Activated CD4-positive, alpha-beta T cell treated with anti-CD3 and anti-CD28 coated beads, Interleukin-2, amount 10 ng/mL, durations not matched to agents 7 days and 5 days (primary cell): ENCODE data around the gene PTPN14. TPM values are rescaled to one million over a fixed set of nuclear protein-coding genes. Genes with fewer than 3 reads are reported as not detected.
A peak's percentile ranks its signal among the peaks of the same experiment; 100 is the strongest.

Experiments
- CTCF ChIA-PET: fragments of 350-600 bp; sonication (Branson Sonifier 250); formaldehyde crosslinking; loops from one replicate; lab custom pipeline; 2021; ENCODE audit warnings: antibody characterized with exemption; lab: Charles Lee
- POLR2A ChIA-PET: fragments of 350-600 bp; sonication (Branson Sonifier 250); formaldehyde crosslinking; loops from one replicate; lab custom pipeline; 2021; ENCODE audit warnings: antibody characterized with exemption; lab: Charles Lee
- DNase-seq: peaks from one replicate; pipeline ENCODE4 v3.0.0-alpha.2; 2020
- H3K27ac Mint-ChIP-seq: one replicate; pipeline ENCODE4 v1.8.0; 2021; ENCODE audit warnings: mild to moderate bottlenecking, moderate library complexity, mixed read lengths
- H3K27me3 Mint-ChIP-seq: one replicate; pipeline ENCODE4 v1.8.0; 2021; ENCODE audit warnings: mixed read lengths
- H3K36me3 Mint-ChIP-seq: one replicate; pipeline ENCODE4 v1.8.0; 2021; ENCODE audit warnings: low read depth, mixed read lengths
- H3K4me1 Mint-ChIP-seq: one replicate; pipeline ENCODE4 v1.8.0; 2021; ENCODE audit warnings: mixed read lengths
- H3K4me3 Mint-ChIP-seq: one replicate; pipeline ENCODE4 v1.8.0; 2021; ENCODE audit warnings: mild to moderate bottlenecking, moderate library complexity, mixed read lengths
- H3K9me3 Mint-ChIP-seq: one replicate; pipeline ENCODE4 v1.8.0; 2021; ENCODE audit warnings: mixed read lengths
- total RNA-seq, 2 experiments: library from RNA; stranded (reverse); gene quantifications; one replicate each; pipeline ENCODE4 v1.2.3, GENCODE V29; 2021

Gene PTPN14
- total RNA-seq, 2 experiments from 2014 or later = 0.32 to 0.37 TPM

- Mint-ChIP-seq H3K27ac (peak overlapping the region; percentile 87), H3K36me3 (no peaks in the 10 kb centered on the region), H3K9me3 (peaks cover 10% of the 10 kb centered on the region), H3K4me3 (peak overlapping the region; percentile 11), H3K27me3 (peaks cover 3% of the 10 kb centered on the region), H3K4me1 (peaks cover 38% of the 10 kb centered on the region)
- DNase-seq = no peak
- POLR2A ChIA-PET = interaction anchor here (1.0 to 1.2 kb wide), 2 partner anchors 9 to 15 kb away, joined by 3 to 4 read pairs; no protein-coding TSS in a partner anchor
- CTCF ChIA-PET = interaction anchor here (0.6 to 1.7 kb wide), 5 partner anchors 11 to 147 kb away, joined by 3 to 6 read pairs (median 3); no protein-coding TSS in a partner anchor
Measured at GRCh38 chr1:214418391-214418790, 133.0 kb downstream of the PTPN14 start.

DNA sequence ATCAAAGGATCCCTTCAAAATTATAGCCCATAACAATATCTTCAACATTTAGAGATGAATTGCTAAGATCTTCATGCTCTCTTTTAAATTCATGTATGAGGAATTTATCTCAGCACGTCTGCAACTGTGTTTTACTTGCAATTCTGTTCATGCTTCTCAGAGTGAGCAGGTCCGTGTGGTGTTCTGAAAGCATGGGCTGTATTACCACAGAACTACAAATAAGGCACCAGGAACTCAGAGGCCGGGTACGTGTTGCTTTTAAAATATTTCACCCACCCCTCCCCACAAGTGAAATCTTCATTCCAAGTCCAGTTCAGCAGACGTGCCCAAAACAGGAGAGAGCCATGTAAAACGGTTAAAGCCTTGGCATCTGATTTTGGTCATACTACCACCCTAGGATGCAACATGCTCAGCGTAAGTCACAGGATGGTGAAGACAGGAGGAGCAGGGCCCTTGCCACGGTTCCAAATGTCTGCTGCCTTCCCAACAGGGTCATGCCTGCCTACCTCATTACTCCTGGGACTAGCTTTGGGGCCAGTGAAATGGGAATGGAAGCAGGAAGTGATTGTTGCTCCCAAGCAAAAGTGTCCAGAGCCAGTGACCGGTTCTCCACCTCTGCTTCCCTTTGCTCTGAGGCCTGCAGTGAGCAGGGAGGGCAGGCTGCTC lies 133.7 kb downstream of the PTPN14 start:
- Mint-ChIP-seq H3K27me3 (peaks cover 3% of the 10 kb centered on the region), H3K9me3 (peaks cover 10% of the 10 kb centered on the region), H3K4me3 (no peak overlapping the region), H3K27ac (peak overlapping the region; percentile 55), H3K36me3 (no peaks in the 10 kb centered on the region), H3K4me1 (peaks cover 38% of the 10 kb centered on the region)
- CTCF ChIA-PET = interaction anchor here (0.6 to 1.7 kb wide), 4 partner anchors 11 to 148 kb away, joined by 3 to 6 read pairs (median 4); no protein-coding TSS in a partner anchor
- POLR2A ChIA-PET = interaction anchor here (1.0 to 1.2 kb wide), 2 partner anchors 10 to 14 kb away, joined by 3 to 4 read pairs; no protein-coding TSS in a partner anchor
- no peak for DNase-seq

DNA sequence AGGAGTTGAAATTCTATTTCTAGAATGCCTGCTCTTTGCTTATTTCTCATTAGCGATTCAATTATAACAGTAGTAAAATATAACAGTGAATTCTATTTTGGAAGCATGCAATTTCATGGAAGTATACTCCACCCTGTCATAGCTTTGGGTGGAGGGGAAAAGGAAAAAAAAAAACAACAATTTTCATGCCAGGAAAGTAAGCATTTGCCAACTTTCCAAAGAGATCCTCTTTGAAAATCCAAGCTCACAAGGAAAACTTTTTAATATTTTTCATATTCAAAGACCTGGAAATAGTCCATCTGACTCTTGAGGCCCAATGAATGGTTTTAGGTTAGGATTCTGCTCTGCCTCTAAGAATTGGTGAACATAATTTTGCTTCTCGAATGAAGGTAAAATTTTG lies 134.5 kb downstream of the PTPN14 start:
- DNase-seq = no peak
- H3K27ac Mint-ChIP-seq = no peak overlapping the region
- peaks cover 11% of the 10 kb centered on the region for H3K9me3 Mint-ChIP-seq
- peaks cover 3% of the 10 kb centered on the region for H3K27me3 Mint-ChIP-seq
- H3K4me3 Mint-ChIP-seq = no peak overlapping the region
- POLR2A ChIA-PET = no interaction called here
- CTCF ChIA-PET = interaction anchor here (0.6 to 1.4 kb wide), 5 partner anchors 11 to 226 kb away, joined by 3 to 4 read pairs (median 4); no protein-coding TSS in a partner anchor
- H3K36me3 Mint-ChIP-seq = no peaks in the 10 kb centered on the region
- H3K4me1 Mint-ChIP-seq = peaks cover 38% of the 10 kb centered on the region

- H3K27ac Mint-ChIP-seq = no peak overlapping the region
- peaks cover 3% of the 10 kb centered on the region for H3K27me3 Mint-ChIP-seq
- no peak for DNase-seq
- peaks cover 8% of the 10 kb centered on the region for H3K9me3 Mint-ChIP-seq
- H3K4me3 Mint-ChIP-seq = no peak overlapping the region
- H3K4me1 Mint-ChIP-seq = peaks cover 38% of the 10 kb centered on the region
- ChIA-PET CTCF (interaction anchor here (0.7 to 1.4 kb wide), 6 partner anchors 9 to 227 kb away, joined by 3 to 5 read pairs (median 4); no protein-coding TSS in a partner anchor), POLR2A (no interaction called here)
- no peaks in the 10 kb centered on the region for H3K36me3 Mint-ChIP-seq
Measured at GRCh38 chr1:214416417-214416816, 135.0 kb downstream of the PTPN14 start.

DNA sequence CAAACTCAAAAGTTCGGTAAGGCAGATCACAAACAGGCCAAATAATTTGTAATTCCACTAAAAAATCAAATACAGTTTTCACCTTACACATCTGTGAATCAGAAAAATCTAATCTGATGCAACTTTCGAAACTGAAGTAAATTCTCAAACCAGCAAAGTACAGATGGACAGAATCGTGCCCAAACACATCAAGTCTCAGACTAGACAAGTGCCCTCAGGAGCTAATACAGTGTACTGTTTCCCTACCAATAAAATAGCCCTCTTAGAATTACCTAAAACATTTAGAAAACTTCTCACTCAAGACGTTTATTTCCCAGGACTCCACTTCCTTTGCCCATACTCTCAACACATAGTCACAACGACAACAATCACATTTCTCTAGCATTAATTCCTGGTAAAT lies 136.3 kb downstream of the PTPN14 start:
- ChIA-PET CTCF (interaction anchor here (1.4 kb wide), 1 partner anchor 8 kb away, joined by 5 read pairs; no protein-coding TSS in a partner anchor), POLR2A (interaction anchor here (0.6 kb wide), 2 partner anchors 69 to 225 kb away, joined by 3 to 8 read pairs; no protein-coding TSS in a partner anchor)
- peaks cover 3% of the 10 kb centered on the region for H3K27me3 Mint-ChIP-seq
- no peaks in the 10 kb centered on the region for H3K36me3 Mint-ChIP-seq
- H3K4me1 Mint-ChIP-seq = peaks cover 38% of the 10 kb centered on the region
- H3K4me3 Mint-ChIP-seq = no peak overlapping the region
- H3K9me3 Mint-ChIP-seq = peaks cover 5% of the 10 kb centered on the region
- no peak for DNase-seq
- no peak overlapping the region for H3K27ac Mint-ChIP-seq

GRCh38 chr1:214414691-214415090 lies 136.7 kb downstream of the PTPN14 start:
- ChIA-PET POLR2A (no interaction called here), CTCF (interaction anchor here (0.8 kb wide), 1 partner anchor 13 kb away, joined by 3 read pairs; no protein-coding TSS in a partner anchor)
- no peaks in the 10 kb centered on the region for H3K36me3 Mint-ChIP-seq
- no peak overlapping the region for H3K27ac Mint-ChIP-seq
- DNase-seq = no peak
- peaks cover 3% of the 10 kb centered on the region for H3K9me3 Mint-ChIP-seq
- H3K4me3 Mint-ChIP-seq = no peak overlapping the region
- H3K4me1 Mint-ChIP-seq = peaks cover 35% of the 10 kb centered on the region
- H3K27me3 Mint-ChIP-seq = peaks cover 3% of the 10 kb centered on the region

- H3K27ac Mint-ChIP-seq = no peak overlapping the region
- CTCF ChIA-PET = interaction anchor here (0.6 to 1.6 kb wide), 6 partner anchors 10 to 199 kb away, joined by 3 to 6 read pairs (median 3); no protein-coding TSS in a partner anchor
- H3K9me3 Mint-ChIP-seq = peaks cover 3% of the 10 kb centered on the region
- H3K4me3 Mint-ChIP-seq = no peak overlapping the region
- no peaks in the 10 kb centered on the region for H3K36me3 Mint-ChIP-seq
- H3K4me1 Mint-ChIP-seq = peaks cover 24% of the 10 kb centered on the region
- peaks cover 3% of the 10 kb centered on the region for H3K27me3 Mint-ChIP-seq
- no peak for DNase-seq
- POLR2A ChIA-PET = no interaction called here
Measured at GRCh38 chr1:214413315-214413714, 138.1 kb downstream of the PTPN14 start.

GRCh38 chr1:214404571-214405213 lies 146.7 kb downstream of the PTPN14 start:
- Mint-ChIP-seq H3K27me3 (no peaks in the 10 kb centered on the region), H3K27ac (no peak overlapping the region), H3K36me3 (no peaks in the 10 kb centered on the region), H3K9me3 (peaks cover 2% of the 10 kb centered on the region), H3K4me3 (no peak overlapping the region), H3K4me1 (peaks cover 21% of the 10 kb centered on the region)
- CTCF ChIA-PET = interaction anchor here (0.8 to 2.6 kb wide), 10 partner anchors 9 to 57 kb away, joined by 3 to 6 read pairs (median 3); no protein-coding TSS in a partner anchor
- no peak for DNase-seq
- POLR2A ChIA-PET = no interaction called here

GRCh38 chr1:214404154-214404553 lies 147.2 kb downstream of the PTPN14 start:
- Mint-ChIP-seq H3K27me3 (no peaks in the 10 kb centered on the region), H3K36me3 (no peaks in the 10 kb centered on the region), H3K9me3 (peaks cover 4% of the 10 kb centered on the region), H3K4me3 (no peak overlapping the region), H3K27ac (no peak overlapping the region), H3K4me1 (peaks cover 27% of the 10 kb centered on the region)
- POLR2A ChIA-PET = interaction anchor here (1.0 kb wide), 1 partner anchor 14 kb away, joined by 3 read pairs; no protein-coding TSS in a partner anchor
- no peak for DNase-seq
- CTCF ChIA-PET = interaction anchor here (0.8 to 2.6 kb wide), 8 partner anchors 9 to 57 kb away, joined by 3 to 6 read pairs (median 3); no protein-coding TSS in a partner anchor

- no peak for DNase-seq
- ChIA-PET CTCF (interaction anchor here (0.8 to 2.6 kb wide), 4 partner anchors 10 to 58 kb away, joined by 3 to 6 read pairs (median 3); no protein-coding TSS in a partner anchor), POLR2A (interaction anchor here (1.0 kb wide), 1 partner anchor 15 kb away, joined by 3 read pairs; no protein-coding TSS in a partner anchor)
- peaks cover 7% of the 10 kb centered on the region for H3K9me3 Mint-ChIP-seq
- no peaks in the 10 kb centered on the region for H3K27me3 Mint-ChIP-seq
- H3K27ac Mint-ChIP-seq = no peak overlapping the region
- H3K4me3 Mint-ChIP-seq = no peak overlapping the region
- peaks cover 30% of the 10 kb centered on the region for H3K4me1 Mint-ChIP-seq
- H3K36me3 Mint-ChIP-seq = peaks cover 2% of the 10 kb centered on the region
Measured at GRCh38 chr1:214403431-214403830, 148.0 kb downstream of the PTPN14 start.

DNA sequence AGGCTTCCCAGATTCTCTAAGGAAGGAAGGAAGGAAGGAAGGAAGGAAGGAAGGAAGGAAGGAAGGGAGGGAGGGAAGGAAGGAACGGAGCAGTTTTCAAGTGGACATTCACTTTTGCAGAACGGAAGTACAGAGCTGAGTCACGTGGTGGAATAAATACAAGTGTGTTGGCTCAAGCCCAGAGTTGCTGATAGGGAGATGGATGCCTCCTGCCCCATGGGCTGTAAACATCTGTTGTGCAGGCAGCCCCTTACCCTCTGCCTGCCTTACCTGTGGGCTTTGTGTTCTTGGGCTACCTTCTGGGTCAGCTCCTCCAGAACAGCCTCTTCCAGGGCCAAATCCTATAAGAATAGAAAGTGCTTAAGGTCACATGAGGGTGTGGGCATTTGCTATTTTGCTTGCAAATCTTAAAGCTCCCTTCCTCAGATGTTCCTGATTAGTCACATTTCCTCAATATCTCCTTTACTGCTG lies 148.8 kb downstream of the PTPN14 start:
- Mint-ChIP-seq H3K36me3 (peaks cover 8% of the 10 kb centered on the region), H3K4me3 (no peak overlapping the region), H3K27me3 (no peaks in the 10 kb centered on the region), H3K9me3 (peaks cover 13% of the 10 kb centered on the region), H3K4me1 (peaks cover 36% of the 10 kb centered on the region), H3K27ac (no peak overlapping the region)
- ChIA-PET POLR2A (no interaction called here), CTCF (interaction anchor here (1.2 to 2.6 kb wide), 2 partner anchors 11 to 14 kb away, joined by 3 to 6 read pairs; no protein-coding TSS in a partner anchor)
- DNase-seq = no peak

DNA sequence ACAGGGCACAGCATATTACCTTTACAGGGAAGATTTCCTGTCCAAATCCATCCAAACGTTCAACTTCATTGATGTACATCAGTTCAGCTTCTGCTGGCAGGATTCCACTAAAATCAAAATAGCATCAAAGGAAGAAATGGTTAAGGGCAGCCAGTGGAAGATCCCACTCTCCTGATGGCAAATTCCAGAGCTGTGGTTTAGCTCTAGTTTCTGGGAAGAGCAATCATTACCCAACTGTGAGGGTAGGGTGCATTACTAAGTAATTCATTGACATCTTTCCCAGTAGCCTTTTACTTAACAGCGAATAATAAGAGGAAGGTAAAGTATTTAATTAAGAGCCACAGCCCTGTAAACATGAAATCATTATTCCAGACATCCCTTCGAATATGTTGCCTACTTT lies 149.7 kb downstream of the PTPN14 start:
- H3K36me3 Mint-ChIP-seq = peaks cover 17% of the 10 kb centered on the region
- peaks cover 45% of the 10 kb centered on the region for H3K4me1 Mint-ChIP-seq
- no peaks in the 10 kb centered on the region for H3K27me3 Mint-ChIP-seq
- no peak overlapping the region for H3K27ac Mint-ChIP-seq
- H3K9me3 Mint-ChIP-seq = peaks cover 22% of the 10 kb centered on the region
- no peak overlapping the region for H3K4me3 Mint-ChIP-seq
- POLR2A ChIA-PET = no interaction called here
- DNase-seq = no peak
- CTCF ChIA-PET = interaction anchor here (1.0 kb wide), 1 partner anchor 13 kb away, joined by 3 read pairs; no protein-coding TSS in a partner anchor
